HepG2 (cell line): ENCODE measurements around the gene CRKL. TPM values are rescaled to one million over a fixed set of nuclear protein-coding genes. Genes with fewer than 3 reads are reported as not detected.

Source experiments
- ATAC-seq: fragments of 200-7000 bp; cut with Tn5 transposase; 3 replicates; pipeline ENCODE4 v1.9.1; 2020; ENCODE audit warnings: mild to moderate bottlenecking, moderate library complexity
- BruUV-seq: library from RNA; stranded (reverse); fragments of 400-500 nt; replicated peaks from 2 replicates; lab custom pipeline; 2021; lab: Mats Ljungman, UMichigan
- CTCF ChIA-PET: fragments of 300-600 bp; formaldehyde crosslinking; extraction: SDS; loops from one replicate; lab custom pipeline; 2021; ENCODE audit warnings: low total read pairs, inconsistent platforms, low intra/inter-chr PET ratio; lab: Yijun Ruan, JAX
- POLR2A ChIA-PET: fragments of 350-600 bp; sonication (Branson Sonifier 250); formaldehyde crosslinking; loops from one replicate; lab custom pipeline; 2020; ENCODE audit warnings: antibody characterized with exemption, inconsistent platforms; lab: Yijun Ruan, JAX
- DNase-seq: peaks from one replicate; pipeline ENCODE4 v3.0.0-alpha.2; 2015; ENCODE audit warnings: low spot score
- FAIRE-seq: peaks from 3 replicates; lab custom pipeline; 2011; peaks lifted over from hg19 to GRCh38; lab: Jason Lieb, UNC
- H2AFZ ChIP-seq: one replicate; pipeline ENCODE4 v1.6.1; 2011; ENCODE audit warnings: low read length, inconsistent platforms
- H3K27ac ChIP-seq: fragments of 300-600 bp; 3 replicates; pipeline ENCODE4 v1.8.0; 2011; ENCODE audit warnings: mixed run types, mild to moderate bottlenecking, mixed read lengths, low read length, inconsistent platforms; ENCODE audit not compliant: insufficient read depth; ENCODE audit errors: extremely low read length
- H3K27me3 ChIP-seq, 2 experiments: fragments of 200-600 bp in 1 of 2; 2 replicates in 1 of 2; 3 replicates in 1 of 2; pipeline versions ENCODE4 v1.6.0 to v1.8.0; 2011; ENCODE audit warnings: low read length in 2 of 2, mild to moderate bottlenecking in 2 of 2, moderate library complexity in 2 of 2, inconsistent platforms in 1 of 2; ENCODE audit not compliant: insufficient read depth in 2 of 2, control insufficient read depth in 1 of 2
- H3K36me3 ChIP-seq, 2 experiments: fragments of 200-600 bp in 1 of 2; replicated peaks in 1 of 2; 2 replicates in 1 of 2; 3 replicates in 1 of 2; pipeline versions ENCODE4 v1.5.1 to v1.8.0; 2011; ENCODE audit warnings: low read length in 2 of 2, inconsistent platforms in 1 of 2; ENCODE audit not compliant: insufficient read depth in 2 of 2, control insufficient read depth in 1 of 2
- H3K4me1 ChIP-seq: 2 replicates; pipeline ENCODE4 v1.5.1; 2012; ENCODE audit warnings: low read length, inconsistent platforms; ENCODE audit not compliant: insufficient read depth
- H3K4me2 ChIP-seq: 2 replicates; pipeline ENCODE4 v1.6.0; 2011; ENCODE audit warnings: low read depth, low read length, inconsistent platforms
- H3K4me3 ChIP-seq, 3 experiments: fragments of 200-600 bp in 1 of 3; sonication (generic), shearing (Covaris generic) in 1 of 3; replicated peaks in 1 of 3; 2 replicates each; pipeline ENCODE4 v1.5.1; 2011 to 2016; ENCODE audit warnings: low read length in 3 of 3, inconsistent platforms in 2 of 3, low read depth in 2 of 3, mild to moderate bottlenecking in 2 of 3, control low read depth in 1 of 3, mixed read lengths in 1 of 3; ENCODE audit not compliant: insufficient read depth in 1 of 3
- H3K79me2 ChIP-seq: one replicate; pipeline ENCODE4 v1.6.1; 2011; ENCODE audit warnings: low read length, inconsistent platforms; ENCODE audit not compliant: insufficient read depth
- H3K9ac ChIP-seq: 2 replicates; pipeline ENCODE4 v1.6.0; 2011; ENCODE audit warnings: mild to moderate bottlenecking, low read depth, low read length, inconsistent platforms; ENCODE audit not compliant: insufficient read depth
- H3K9me3 ChIP-seq: 2 replicates; pipeline ENCODE4 v1.5.1; 2012; ENCODE audit warnings: mild to moderate bottlenecking, low read length
- H4K20me1 ChIP-seq: 2 replicates; pipeline ENCODE4 v1.6.0; 2011; ENCODE audit warnings: inconsistent platforms, mild to moderate bottlenecking, low read length, moderate library complexity; ENCODE audit not compliant: insufficient read depth
- ADNP ChIP-seq: sonication (generic); formaldehyde crosslinking; IDR thresholded peaks from 2 replicates; pipeline ENCODE4 v1.4.0; 2020; ENCODE audit warnings: missing genetic modification reagents
- AGO1 ChIP-seq: fragments of 200-400 bp; formaldehyde crosslinking; IDR thresholded peaks from 2 replicates; pipeline ENCODE4 v1.6.1; 2017; ENCODE audit warnings: mild to moderate bottlenecking, low read depth, low read length, moderate library complexity; ENCODE audit not compliant: poor library complexity, severe bottlenecking
- AGO2 ChIP-seq: fragments of 200-400 bp; formaldehyde crosslinking; optimal IDR thresholded peaks from 2 replicates; pipeline ENCODE3; 2017; ENCODE audit warnings: mild to moderate bottlenecking, low read depth, low read length, moderate library complexity
- AKAP8 ChIP-seq: sonication (generic); formaldehyde crosslinking; IDR thresholded peaks from 2 replicates; pipeline ENCODE4 v1.5.1; 2020; ENCODE audit warnings: mild to moderate bottlenecking, missing genetic modification reagents
- CENPT ChIP-seq: sonication (generic); formaldehyde crosslinking; IDR thresholded peaks from 2 replicates; pipeline ENCODE4 v1.8.0; 2022; ENCODE audit warnings: low read depth, mild to moderate bottlenecking, moderate library complexity, missing genetic modification reagents
- KDM5A ChIP-seq: fragments of 200-600 bp; sonication (generic); IDR thresholded peaks from 2 replicates; pipeline ENCODE4 v1.7.0; 2018; ENCODE audit warnings: antibody characterized with exemption, mild to moderate bottlenecking, low read length, borderline replicate concordance
- KLF15 ChIP-seq: sonication (generic); formaldehyde crosslinking; IDR thresholded peaks from 2 replicates; pipeline ENCODE4 v1.8.1; 2023; ENCODE audit warnings: borderline replicate concordance, mild to moderate bottlenecking, inconsistent platforms, missing genetic modification reagents, mixed read lengths
- MEIS2 ChIP-seq: sonication (generic); formaldehyde crosslinking; IDR thresholded peaks from 2 replicates; pipeline ENCODE4 v1.9.0; 2021; ENCODE audit warnings: mild to moderate bottlenecking, missing genetic modification reagents
- MXD3 ChIP-seq: IDR thresholded peaks from 2 replicates; pipeline ENCODE4 v1.6.1; 2016; ENCODE audit warnings: mild to moderate bottlenecking, missing biosample characterization, missing genetic modification reagents
- NFYB ChIP-seq: sonication (generic); formaldehyde crosslinking; IDR thresholded peaks from 2 replicates; pipeline ENCODE4 v1.4.0; 2020; ENCODE audit warnings: missing genetic modification reagents
- NONO ChIP-seq, 2 experiments: fragments of 450-650 bp in 1 of 2; sonication (generic) in 1 of 2; formaldehyde crosslinking in 1 of 2; IDR thresholded peaks in 1 of 2; conservative IDR thresholded peaks in 1 of 2; 2 replicates each; pipeline versions ENCODE4 v1.6.1 to v1.8.0; 2017 to 2022; ENCODE audit warnings: mild to moderate bottlenecking in 1 of 2, missing genetic modification reagents in 1 of 2, moderate library complexity in 1 of 2
- POLR2G ChIP-seq: fragments of 200-400 bp; formaldehyde crosslinking; IDR thresholded peaks from 2 replicates; pipeline ENCODE4 v1.6.1; 2018; ENCODE audit warnings: mild to moderate bottlenecking, low read depth, low read length, moderate library complexity
- RBFOX2 ChIP-seq: fragments of 200-400 bp; formaldehyde crosslinking; IDR thresholded peaks from 2 replicates; pipeline ENCODE4 v1.6.1; 2017; ENCODE audit warnings: low read depth, mild to moderate bottlenecking, low read length
- RBM22 ChIP-seq: fragments of 200-400 bp; formaldehyde crosslinking; optimal IDR thresholded peaks from 2 replicates; pipeline ENCODE3; 2017; ENCODE audit warnings: mild to moderate bottlenecking, low read length, moderate library complexity
- RBM39 ChIP-seq: fragments of 200-400 bp; formaldehyde crosslinking; IDR thresholded peaks from one replicate; pipeline ENCODE4 v1.6.1; 2018; ENCODE audit warnings: antibody characterized with exemption, mild to moderate bottlenecking, low read depth, low read length; ENCODE audit not compliant: poor library complexity, severe bottlenecking
- SUZ12 ChIP-seq: fragments of 150-350 bp; IDR thresholded peaks from 2 replicates; pipeline ENCODE4 v1.6.1; 2014; ENCODE audit warnings: low read depth, low read length
- TBL1XR1 ChIP-seq: fragments of 150-350 bp; IDR thresholded peaks from 2 replicates; pipeline ENCODE4 v1.6.1; 2014; ENCODE audit warnings: borderline replicate concordance, low read length; ENCODE audit not compliant: partially characterized antibody
- ZNF235 ChIP-seq: sonication (generic); formaldehyde crosslinking; IDR thresholded peaks from 2 replicates; pipeline ENCODE4 v1.8.1; 2023; ENCODE audit warnings: mild to moderate bottlenecking, missing genetic modification reagents, borderline replicate concordance
- ZNF431 ChIP-seq: sonication (generic); formaldehyde crosslinking; IDR thresholded peaks from 2 replicates; pipeline ENCODE4 v1.9.0; 2022; ENCODE audit warnings: missing genetic modification reagents, low read depth, mild to moderate bottlenecking, borderline replicate concordance
- ZNF503 ChIP-seq: sonication (generic); formaldehyde crosslinking; IDR thresholded peaks from 2 replicates; pipeline ENCODE4 v1.4.0; 2020; ENCODE audit warnings: missing genetic modification reagents
- ZSCAN20 ChIP-seq: sonication (generic); formaldehyde crosslinking; IDR thresholded peaks from 2 replicates; pipeline ENCODE4 v1.4.0; 2020; ENCODE audit warnings: missing genetic modification reagents, mild to moderate bottlenecking, borderline replicate concordance
- WGBS: methylation state at CpG from one replicate; pipeline ENCODE4 v1.1.6; 2017; ENCODE audit warnings: low lambda C conversion rate; 5-methylcytosine and 5-hydroxymethylcytosine counted together
- in situ Hi-C: cut with HindIII; loops from 2 replicates; pipeline ENCODE4 v1.10.0; 2017; ENCODE audit warnings: low pct_unique_long_range_greater_than_20kb; ENCODE audit not compliant: extremely low pct_ligation_motif_present
- intact Hi-C: fragments of 100-400 bp; cut with micrococcal nuclease; formaldehyde crosslinking; loops from one replicate; pipeline ENCODE4 v1.10.0; 2022; ENCODE audit not compliant: unreplicated experiment
- polyA plus RNA-seq, 8 experiments: library from polyadenylated mRNA; depleted of rRNA in 3 of 8; stranded (reverse) in 7 of 8; unstranded in 1 of 8; fragments of >200 nt; fragmentation: Illumina TruSeq in 4 of 8; extraction: Trizol in 4 of 8; gene quantifications; 2 replicates each; pipeline versions ENCODE4 v1.2.1 to v1.2.3, GENCODE V29; 2011 to 2016; ENCODE audit warnings: low read depth in 4 of 8, missing spikeins in 1 of 8, mixed read lengths in 1 of 8; ENCODE audit not compliant: insufficient read depth in 1 of 8
- total RNA-seq, 5 experiments: library from RNA; depleted of rRNA; stranded (reverse); fragments of >200 nt; fragmentation: Illumina TruSeq; extraction: Trizol; gene quantifications; 2 replicates each; pipeline ENCODE4 v1.2.3, GENCODE V29; 2016; ENCODE audit warnings: low read depth in 1 of 5

CRKL gene
- total and polyA plus RNA-seq, 2 of the 13 experiments (the other 11 are each of a cell fraction or from before 2014, with no cell fraction given) = 37.4 to 60.6 TPM

- H3K9ac ChIP-seq = peak overlapping the region; percentile 14; the same call in 1 of the 2 replicates
- TF ChIP-seq TBL1XR1 (no peak), MEIS2 (no peak), RBFOX2 (peak; percentile 76), NONO (IDR thresholded peaks at IDR 0.05) (no peak), NONO (CRISPR knock-in tag; conservative IDR thresholded peaks at IDR 0.05) (no peak), POLR2G (peak; percentile 6), NFYB (no peak), SUZ12 (no peak), ZSCAN20 (CRISPR knock-in tag) (no peak), MXD3 (CRISPR knock-in tag) (no peak), RBM39 (peak; percentile 18), AKAP8 (CRISPR knock-in tag) (peak; percentile 25; the same call in 1 of the 2 replicates), AGO1 (peak; percentile 72), KLF15 (CRISPR knock-in tag) (no peak), ZNF431 (no peak), ADNP (CRISPR knock-in tag) (no peak), KDM5A (no peak), AGO2 (peak; percentile 95), RBM22 (peak; percentile 64), ZNF235 (CRISPR knock-in tag) (no peak), CENPT (CRISPR knock-in tag) (no peak), ZNF503 (CRISPR knock-in tag) (no peak)
Observed at GRCh38 chr22:20999350-21000206, 82.4 kb downstream of the CRKL start.

More at GRCh38 chr22:20999350-21000206, 82.4 kb downstream of the CRKL start:
- 86% methylated on average over 2 of the region's 27 CpGs for WGBS
- Histone ChIP-seq H3K4me1 (peaks cover 30% of the 10 kb centered on the region), H4K20me1 (0 out of 2 replicates have a peak, but pooled peaks cover 2% of the 10 kb centered on the region), H3K27ac (no peak overlapping the region), H3K9me3 (no peaks in the 10 kb centered on the region), H3K36me3 (peaks cover 8 to 35% of the 10 kb centered on the region in 2 experiments), H3K4me3 (peak overlapping the region in 1 of 3 experiments; percentile 89; a peak in 1 of 6 replicates), H3K27me3 (no peaks in the 10 kb centered on the region), H2AFZ (no peak overlapping the region), H3K4me2 (0 out of 2 replicates have a peak overlapping the region, but pooled peaks have one; percentile 95), H3K79me2 (peaks cover 18% of the 10 kb centered on the region)
- in situ Hi-C loops (no loop called here), intact Hi-C loops (no loop called here)
- ATAC-seq = no peak
- no peak for FAIRE-seq
- POLR2A ChIA-PET = interaction anchor here (0.6 to 3.3 kb wide), 5 partner anchors 15 to 49 kb away, joined by 3 to 20 read pairs (median 3); partner anchors contain the start of genes LZTR1 and P2RX6
- BruUV-seq = no TSS peak
- CTCF ChIA-PET = no interaction called here
- no peak for DNase-seq
